Fibroblast of mammary gland (primary cell): ENCODE measurements around the gene TSPEAR.

Source experiments
- DNase-seq: peaks from one replicate; pipeline ENCODE4 v3.0.0-alpha.2; 2010; ENCODE audit warnings: low read depth
- H3K4me3 ChIP-seq: 2 replicates; pipeline ENCODE4 v1.5.1; 2011; ENCODE audit warnings: low read depth, mild to moderate bottlenecking, low read length, moderate library complexity; ENCODE audit not compliant: control insufficient read depth
- CTCF ChIP-seq: conservative IDR thresholded peaks from 2 replicates; pipeline ENCODE4 v1.5.1; 2011; ENCODE audit warnings: low read depth, low read length, inconsistent platforms; ENCODE audit not compliant: control insufficient read depth, insufficient read depth

Gene TSPEAR

DNA sequence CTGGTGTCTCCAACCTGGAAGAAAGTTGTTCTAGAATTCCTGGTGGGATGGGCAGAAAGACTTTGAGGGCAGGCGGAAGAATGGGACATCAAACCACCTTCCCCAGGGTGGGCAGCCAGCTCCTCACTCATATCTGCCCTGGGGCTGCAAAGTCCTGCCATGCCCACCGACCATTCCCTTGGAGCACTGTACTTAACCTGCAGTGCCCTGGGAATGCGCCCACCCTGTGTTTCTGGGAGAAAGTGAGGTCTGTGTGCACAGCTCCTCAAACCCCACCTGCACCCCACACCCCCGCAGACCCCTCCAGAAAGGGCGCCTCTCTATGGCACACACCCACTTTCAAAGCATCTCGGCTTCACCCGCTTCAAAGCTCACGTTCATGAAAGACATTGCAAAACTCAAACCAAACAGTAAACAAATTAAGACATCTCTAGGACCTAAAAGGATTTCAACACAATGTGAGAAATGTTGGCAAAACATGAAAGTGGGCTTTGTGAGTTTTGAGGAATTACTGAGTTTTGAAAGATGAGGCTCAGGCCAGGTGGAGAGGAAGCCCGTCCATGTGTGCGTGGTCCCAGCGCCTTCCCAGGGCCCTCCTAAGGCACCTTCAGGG, 196.5 kb downstream of the TSPEAR start:
- TF ChIP-seq CTCF = no peak
- DNase-seq = no peak
- no peak overlapping the region for H3K4me3 ChIP-seq

DNA sequence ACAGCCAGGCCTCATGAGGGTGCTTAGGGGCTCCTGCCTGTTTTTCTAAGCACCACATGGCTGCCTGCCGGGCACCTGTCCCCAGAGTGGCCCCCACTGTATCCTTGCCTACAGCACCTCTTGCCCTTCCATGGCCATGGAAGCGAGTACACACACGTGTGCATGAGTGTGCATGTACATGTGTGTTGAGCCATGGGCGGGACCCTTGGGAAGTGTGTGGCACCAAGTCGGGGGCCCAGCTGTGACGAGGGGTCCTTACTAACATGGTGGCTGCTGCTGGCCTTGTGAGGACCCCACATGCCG, 197.2 kb downstream of the TSPEAR start:
- no peak for TF ChIP-seq CTCF
- H3K4me3 ChIP-seq = no peak overlapping the region
- no peak for DNase-seq

- H3K4me3 ChIP-seq = no peak overlapping the region
- no peak for TF ChIP-seq CTCF
- DNase-seq = no peak
These were observed 197.8 kb downstream of the TSPEAR start for GRCh38 chr21:44513389-44514217.

- no peak for DNase-seq
- no peak for TF ChIP-seq CTCF
- H3K4me3 ChIP-seq = no peak overlapping the region
These were observed 198.6 kb downstream of the TSPEAR start for GRCh38 chr21:44512496-44513388.

DNA sequence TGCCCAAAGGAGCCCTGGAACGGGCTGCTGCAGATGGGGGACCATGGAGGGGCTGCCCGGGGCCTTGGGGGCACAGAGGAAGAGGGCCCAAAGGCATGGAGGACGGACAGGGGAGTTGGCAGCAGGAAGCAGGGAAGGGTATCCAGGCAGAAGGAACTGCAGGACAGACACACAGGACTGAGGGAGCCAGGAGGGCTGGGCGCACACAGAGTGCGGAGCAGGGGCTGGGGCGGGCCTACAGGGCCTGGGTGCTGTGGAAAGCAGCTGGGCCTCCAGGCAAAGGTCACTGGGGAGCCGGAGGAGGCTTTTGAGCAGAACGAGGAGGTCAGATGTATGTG, 199.5 kb downstream of the TSPEAR start:
- TF ChIP-seq CTCF = no peak
- H3K4me3 ChIP-seq = no peak overlapping the region
- no peak for DNase-seq

DNA sequence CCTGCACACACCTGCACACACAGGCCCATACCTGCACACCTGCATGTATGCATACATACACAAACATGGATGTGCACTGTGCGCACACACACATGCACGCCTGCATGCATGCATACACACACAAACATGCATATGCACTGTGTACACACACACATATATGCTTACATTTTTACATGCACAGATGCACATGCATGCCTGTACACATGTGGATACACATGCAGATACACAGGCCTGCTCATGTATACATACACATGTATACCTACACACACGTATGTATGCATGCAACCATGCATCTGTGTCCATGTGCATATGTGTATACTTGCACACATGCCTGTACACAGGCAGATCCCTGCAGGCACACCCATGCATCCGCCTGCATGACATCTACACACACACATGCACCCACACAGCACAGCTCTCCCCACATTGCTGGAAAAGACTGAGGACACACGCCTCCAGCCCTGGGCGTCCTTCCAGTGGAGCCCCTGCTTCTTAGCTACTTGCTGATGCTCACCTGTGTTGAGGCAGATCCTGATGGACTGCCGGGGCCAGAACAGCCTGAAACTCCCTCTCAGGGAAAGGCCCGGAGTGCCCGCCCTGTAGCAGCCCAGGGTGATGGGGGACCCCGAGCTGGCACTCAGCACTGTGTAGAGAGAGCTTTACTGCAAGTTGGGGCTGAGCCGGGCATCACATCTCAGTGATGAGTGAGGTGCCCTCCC, 200.0 kb downstream of the TSPEAR start:
- no peak overlapping the region for H3K4me3 ChIP-seq
- no peak for DNase-seq
- TF ChIP-seq CTCF = no peak
